ENCODE results near the gene KBTBD2.
"Not testable (repeated sequence)": the region's sequence is repeated elsewhere in the genome, so short reads cannot be mapped to it uniquely, and the experiment has no call there.

Gene KBTBD2

GRCh38 chr7:32892521-32893206 lies 1.1 kb upstream of the KBTBD2 start:
- DNase-seq = peak in 1 of 2 experiments; percentile 63

- DNase-seq = peak; percentile 89 to 96
Measured at GRCh38 chr7:32891800-32892520, 400 bp upstream of the KBTBD2 start.

- peak in 1 of 2 experiments; percentile 49 for DNase-seq
Measured at GRCh38 chr7:32890793-32891042, 842 bp downstream of the KBTBD2 start.

GRCh38 chr7:32890010-32890792 lies 1.4 kb downstream of the KBTBD2 start:
- DNase-seq = peak; percentile 34 to 49

- DNase-seq = no peak
Measured at GRCh38 chr7:32888505-32888904, 3.1 kb downstream of the KBTBD2 start.

GRCh38 chr7:32887395-32887794 lies 4.2 kb downstream of the KBTBD2 start:
- DNase-seq = peak in 1 of 2 experiments; percentile 17

GRCh38 chr7:32881074-32881982 lies 10.2 kb downstream of the KBTBD2 start:
- DNase-seq = no peak

- no peak for DNase-seq
Measured at GRCh38 chr7:32879460-32879859, 12.1 kb downstream of the KBTBD2 start.

GRCh38 chr7:32878023-32878422 lies 13.5 kb downstream of the KBTBD2 start:
- not testable (repeated sequence) for DNase-seq

- DNase-seq = no peak
Measured at GRCh38 chr7:32872421-32872820, 19.1 kb downstream of the KBTBD2 start.

- DNase-seq = no peak
Measured at GRCh38 chr7:32871624-32872371, 19.8 kb downstream of the KBTBD2 start.

- no peak for DNase-seq
Measured at GRCh38 chr7:32870298-32870697, 21.3 kb downstream of the KBTBD2 start.

- no peak for DNase-seq
Measured at GRCh38 chr7:32869716-32870115, 21.8 kb downstream of the KBTBD2 start.

GRCh38 chr7:32868116-32868515 lies 23.4 kb downstream of the KBTBD2 start:
- DNase-seq = no peak

- no peak for DNase-seq
Measured at GRCh38 chr7:32865448-32866030, 26.0 kb downstream of the KBTBD2 start.

GRCh38 chr7:32863872-32864271 lies 27.7 kb downstream of the KBTBD2 start:
- DNase-seq = not testable (repeated sequence)

- peak in 1 of 2 experiments; percentile 31 for DNase-seq
Measured at GRCh38 chr7:32860090-32860489, 31.5 kb downstream of the KBTBD2 start.

GRCh38 chr7:32858648-32859047 lies 32.9 kb downstream of the KBTBD2 start:
- DNase-seq = no peak

GRCh38 chr7:32857063-32857462 lies 34.5 kb downstream of the KBTBD2 start:
- not testable (repeated sequence) for DNase-seq

- DNase-seq = not testable (repeated sequence)
Measured at GRCh38 chr7:32855837-32856775, 35.5 kb downstream of the KBTBD2 start.

All from NCI-H446 (cell line).